GM21576 (cell line): ENCODE data around the gene MYCBP2.
"Not testable (repeated sequence)": the region's sequence is repeated elsewhere in the genome, so short reads cannot be mapped to it uniquely, and the experiment has no call there.

Source experiments
- ATAC-seq: cut with Tn5 transposase; IDR thresholded peaks from one replicate; pipeline ENCODE4 v1.9.1; 2021; ENCODE audit warnings: mild to moderate bottlenecking, moderate library complexity; ENCODE audit not compliant: unreplicated experiment

Gene MYCBP2

DNA sequence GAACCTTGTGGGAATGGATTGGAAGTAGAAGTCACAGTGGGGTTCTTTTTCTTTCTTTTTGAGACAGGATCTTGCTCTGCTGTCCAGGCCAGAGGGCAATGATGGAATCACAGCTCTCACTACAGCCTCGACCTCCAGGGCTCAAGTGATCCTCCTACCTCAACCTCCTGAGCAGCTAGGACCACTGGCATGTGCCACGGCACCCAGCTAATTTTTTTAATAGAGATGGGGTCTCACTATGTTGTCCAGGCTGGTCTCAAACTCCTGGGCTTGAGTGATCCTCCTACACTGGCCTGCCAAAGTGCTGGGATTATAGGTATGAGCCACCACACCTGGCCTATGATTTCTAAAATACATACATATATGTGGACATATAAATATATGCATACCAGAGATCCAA lies 111.4 kb downstream of the MYCBP2 start:
- no peak for ATAC-seq

DNA sequence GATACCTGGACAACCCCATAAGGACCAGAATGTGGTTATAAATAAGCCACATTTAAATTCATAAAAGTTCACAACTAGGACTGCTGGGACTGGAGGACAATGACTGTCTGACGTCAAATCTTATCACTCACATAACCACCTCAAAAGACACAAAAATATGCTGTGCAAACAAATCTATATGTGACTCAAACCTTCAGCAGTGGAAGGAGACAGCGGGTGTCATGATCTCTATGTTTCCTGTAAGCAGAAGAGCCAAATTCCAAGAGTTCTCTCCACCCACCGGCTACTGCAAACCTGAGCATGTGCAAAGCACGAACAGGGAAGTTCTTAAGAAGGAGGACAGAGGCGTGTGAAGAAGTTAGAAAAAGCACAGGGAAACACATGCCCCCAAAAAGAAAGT lies 113.2 kb downstream of the MYCBP2 start:
- no peak for ATAC-seq

DNA sequence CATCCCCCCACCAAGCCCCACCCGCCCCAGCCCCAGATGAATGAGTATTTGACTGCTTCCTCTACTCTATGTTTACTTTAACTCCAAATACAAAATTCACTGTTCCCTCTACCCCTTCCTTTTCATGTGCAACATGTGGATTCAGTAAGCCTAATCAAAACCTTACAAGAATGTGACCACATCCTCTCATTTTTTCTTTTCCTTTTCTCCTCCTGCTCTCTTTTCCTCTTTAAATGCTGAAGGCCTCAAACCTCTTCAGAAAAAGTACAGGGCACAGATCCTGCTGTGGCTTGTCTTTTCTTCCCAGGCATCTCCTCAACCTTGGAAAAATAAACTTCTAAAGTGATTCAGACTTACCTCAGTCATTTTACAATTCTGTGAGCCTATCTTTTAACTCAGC lies 119.0 kb downstream of the MYCBP2 start:
- ATAC-seq, result no peak

DNA sequence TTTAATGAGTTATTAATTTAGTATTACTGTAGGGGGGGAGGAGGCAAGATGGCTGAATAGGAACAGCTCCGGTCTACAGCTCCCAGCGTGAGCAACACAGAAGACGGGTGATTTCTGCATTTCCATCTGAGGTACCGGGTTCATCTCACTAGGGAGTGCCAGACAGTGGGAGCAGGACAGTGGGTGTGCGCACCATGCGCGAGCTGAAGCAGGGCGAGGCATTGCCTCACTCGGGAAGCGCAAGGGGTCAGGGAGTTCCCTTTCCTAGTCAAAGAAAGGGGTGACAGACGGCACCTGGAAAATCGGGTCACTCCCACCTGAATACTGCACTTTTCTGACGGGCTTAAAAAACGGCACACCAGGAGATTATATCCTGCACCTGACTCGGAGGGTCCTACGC lies 127.9 kb downstream of the MYCBP2 start:
- not testable (repeated sequence) for ATAC-seq

GRCh38 chr13:77196052-77196618 lies 130.8 kb downstream of the MYCBP2 start:
- ATAC-seq, result no peak

DNA sequence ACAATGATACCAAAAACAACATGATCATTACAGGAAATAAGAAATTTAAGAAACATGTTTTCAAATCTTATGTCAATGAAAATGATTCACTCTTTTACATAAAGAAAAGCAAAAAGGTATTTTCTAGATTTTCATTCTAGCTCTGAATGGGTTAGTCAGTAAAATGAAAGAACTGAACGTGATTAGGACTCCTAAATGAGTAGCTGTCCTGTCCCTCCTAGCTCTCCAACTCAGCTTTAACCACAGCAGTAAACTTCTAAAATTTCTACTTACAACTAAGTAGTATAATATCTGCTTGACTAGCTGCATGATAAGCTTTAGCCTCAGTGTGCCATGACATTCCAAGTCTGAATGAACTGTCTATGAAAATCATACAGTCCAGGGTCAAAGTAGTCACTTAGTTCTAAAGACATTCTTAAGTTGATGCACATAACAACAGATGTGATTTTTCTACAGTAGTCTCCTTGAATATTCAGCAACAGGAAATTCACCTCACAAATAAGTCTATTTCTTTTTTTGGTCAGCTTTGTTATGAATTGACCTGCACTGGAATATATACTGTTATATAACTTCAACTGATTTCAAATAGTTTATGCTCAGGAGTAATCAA lies 136.4 kb downstream of the MYCBP2 start:
- no peak for ATAC-seq

GRCh38 chr13:77185721-77186120 lies 141.2 kb downstream of the MYCBP2 start:
- ATAC-seq, result no peak

DNA sequence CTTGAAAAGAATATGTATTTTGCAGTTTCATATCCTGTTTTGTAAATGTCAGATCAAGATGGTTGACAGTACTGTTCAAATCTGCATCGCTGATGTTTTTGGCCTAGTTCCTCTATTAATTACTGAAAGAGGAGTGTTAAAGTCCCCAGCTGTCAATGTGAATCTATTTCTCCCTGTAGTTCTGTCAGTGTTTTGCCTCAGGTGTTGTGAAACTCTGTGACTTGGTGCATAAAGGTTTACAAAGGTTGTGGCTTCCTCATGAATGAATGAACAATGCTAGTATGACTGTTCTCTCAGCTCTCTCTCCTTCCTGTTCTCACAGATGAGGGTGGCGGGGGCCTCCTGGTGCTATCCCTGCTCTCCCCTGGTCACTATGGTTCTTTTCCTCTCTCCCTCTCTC lies 142.4 kb downstream of the MYCBP2 start:
- peak; percentile 98 for ATAC-seq

DNA sequence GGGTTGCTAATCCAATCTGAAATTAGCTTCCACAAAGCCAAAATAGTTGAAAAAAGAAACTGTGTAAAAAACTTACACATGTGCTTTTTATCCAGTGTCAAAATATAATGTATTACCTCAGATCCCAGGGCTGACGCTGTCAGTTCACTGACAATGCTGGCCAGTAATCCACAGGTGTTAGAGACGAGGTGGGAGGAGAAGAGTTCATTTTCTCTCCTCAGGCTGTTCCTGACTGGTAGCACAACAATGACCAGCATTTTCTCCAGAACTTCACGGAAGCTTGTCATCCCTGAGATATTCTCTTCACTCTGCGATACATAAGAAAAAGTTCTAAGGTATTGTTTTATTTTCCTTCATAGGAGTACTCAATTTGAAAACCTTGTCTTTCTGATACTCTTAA lies 146.9 kb downstream of the MYCBP2 start:
- ATAC-seq, result no peak

GRCh38 chr13:77177646-77178045 lies 149.2 kb downstream of the MYCBP2 start:
- no peak for ATAC-seq

GRCh38 chr13:77176350-77176749 lies 150.5 kb downstream of the MYCBP2 start:
- ATAC-seq, result no peak

GRCh38 chr13:77172650-77173049 lies 154.2 kb downstream of the MYCBP2 start:
- ATAC-seq, result no peak

DNA sequence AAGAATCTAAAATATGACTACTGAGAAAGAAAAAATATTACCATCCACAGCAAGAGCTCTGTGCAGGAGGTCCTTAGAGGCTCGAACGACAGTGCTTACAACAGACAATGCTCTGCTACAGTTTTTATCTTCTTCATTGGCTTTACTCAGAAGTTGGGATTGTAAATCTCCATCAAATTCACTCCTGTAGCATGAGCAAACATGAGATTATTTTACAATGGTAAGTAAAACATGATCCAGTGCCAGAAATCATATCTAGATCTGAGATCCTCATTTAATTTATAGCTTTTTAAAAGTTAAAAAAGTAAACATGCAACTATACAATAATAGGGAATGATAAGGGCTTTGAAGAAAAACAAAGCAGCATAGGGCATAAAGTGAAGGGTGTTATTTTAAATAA lies 155.4 kb downstream of the MYCBP2 start:
- no peak for ATAC-seq

DNA sequence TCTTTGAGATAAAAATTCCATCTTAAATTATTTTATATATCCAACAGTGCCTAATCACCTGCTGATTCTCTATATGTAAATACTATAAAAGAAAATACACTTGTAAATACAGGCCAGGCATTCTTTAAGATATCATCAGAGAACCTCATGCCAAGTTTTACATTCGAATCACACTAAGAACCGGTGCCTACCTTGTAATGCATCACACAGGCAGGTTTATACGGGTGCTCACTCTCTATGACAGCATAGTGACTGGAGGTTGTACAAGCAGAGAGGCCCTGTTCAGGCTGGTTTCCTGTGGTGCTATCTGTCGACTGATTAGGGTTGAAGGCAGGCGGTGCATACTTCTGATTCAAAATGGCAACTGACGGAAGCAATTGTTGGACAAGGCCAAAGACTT lies 158.7 kb downstream of the MYCBP2 start:
- no peak for ATAC-seq

- no peak for ATAC-seq
These were observed 176.2 kb downstream of the MYCBP2 start for GRCh38 chr13:77150651-77151050.

DNA sequence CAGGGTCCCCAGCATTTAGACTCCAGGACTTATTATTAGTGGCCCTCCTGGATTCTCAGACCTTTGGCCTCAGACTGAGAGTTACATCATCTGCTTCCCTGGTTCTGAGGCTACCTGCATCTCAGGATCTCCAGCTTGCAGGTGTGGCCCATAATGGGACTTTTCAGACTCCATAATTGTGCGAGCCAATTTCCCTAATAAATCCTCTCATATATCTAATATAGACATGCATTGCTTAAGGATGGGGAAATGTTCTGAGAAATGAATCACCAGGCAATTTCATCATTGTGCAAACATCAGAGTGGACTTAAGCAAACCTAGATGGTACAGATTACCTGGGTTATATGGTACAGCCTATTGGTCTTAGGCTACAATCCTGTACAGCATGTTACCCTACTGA lies 183.5 kb downstream of the MYCBP2 start:
- ATAC-seq, result no peak

- no peak for ATAC-seq
These were observed 187.6 kb downstream of the MYCBP2 start for GRCh38 chr13:77139306-77139705.

GRCh38 chr13:77138813-77139212 lies 188.1 kb downstream of the MYCBP2 start:
- ATAC-seq, result no peak

- no peak for ATAC-seq
These were observed 189.9 kb downstream of the MYCBP2 start for GRCh38 chr13:77136902-77137420.

GRCh38 chr13:77124423-77124822 lies 202.5 kb downstream of the MYCBP2 start:
- no peak for ATAC-seq

DNA sequence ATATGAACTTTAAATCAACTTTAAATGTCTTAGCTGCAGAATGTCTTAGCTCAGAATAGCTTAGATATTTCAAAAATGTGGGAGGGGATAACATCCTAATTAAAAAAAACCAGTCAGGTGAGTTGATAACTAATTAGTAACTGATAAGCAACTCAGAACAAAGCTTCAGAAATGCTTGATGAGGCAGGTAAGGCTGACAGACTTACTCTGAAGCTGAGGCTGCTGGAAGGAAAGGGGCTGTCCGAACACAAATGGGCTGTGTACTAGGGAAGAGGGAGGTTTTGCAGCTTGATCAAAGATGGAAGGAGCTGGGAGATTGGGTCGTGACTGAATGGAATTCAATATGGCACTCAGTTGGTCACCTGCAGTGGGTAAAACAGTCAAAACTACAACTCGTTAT lies 208.8 kb downstream of the MYCBP2 start:
- ATAC-seq, result no peak

GRCh38 chr13:77114271-77114670 lies 212.6 kb downstream of the MYCBP2 start:
- no peak for ATAC-seq

GRCh38 chr13:77113496-77113895 lies 213.4 kb downstream of the MYCBP2 start:
- ATAC-seq, result no peak
